Brain microvascular endothelial cell (primary cell): ENCODE results near the gene RPS6KA3.
"Not testable (repeated sequence)": the region's sequence is repeated elsewhere in the genome, so short reads cannot be mapped to it uniquely, and the experiment has no call there.

Experiments used
- DNase-seq: peaks from one replicate; pipeline ENCODE4 v3.0.0-alpha.2; 2020
- H3K27ac ChIP-seq: fragments of 250-450 bp; sonication (Bioruptor Pico); 2 replicates; pipeline ENCODE4 v1.5.1; 2020; ENCODE audit warnings: mild to moderate bottlenecking, moderate library complexity
- H3K27me3 ChIP-seq: fragments of 250-450 bp; sonication (Bioruptor Pico); replicated peaks from 2 replicates; pipeline ENCODE4 v1.5.1; 2020; ENCODE audit warnings: mild to moderate bottlenecking
- H3K36me3 ChIP-seq: fragments of 250-450 bp; sonication (Bioruptor Pico); replicated peaks from 2 replicates; pipeline ENCODE4 v1.5.1; 2020; ENCODE audit warnings: mild to moderate bottlenecking
- H3K4me3 ChIP-seq: 2 replicates; pipeline ENCODE4 v1.5.1; 2011; ENCODE audit warnings: low read depth, mild to moderate bottlenecking, control low read depth, low read length, moderate library complexity
- CTCF ChIP-seq: IDR thresholded peaks from 2 replicates; pipeline ENCODE4 v1.5.1; 2011; ENCODE audit warnings: low read depth, mild to moderate bottlenecking, moderate library complexity, low read length, control low read depth, inconsistent platforms; ENCODE audit errors: missing control alignments
- in situ Hi-C: cut with HindIII; loops from 2 replicates; pipeline ENCODE4 v1.10.0; 2017; ENCODE audit warnings: low sequenced_read_pairs, low pct_ligation_motif_present

The RPS6KA3 gene

GRCh38 chrX:20181598-20182329 is 84.9 kb downstream of the RPS6KA3 start:
- no peaks in the 10 kb centered on the region for H3K27me3 ChIP-seq
- H3K27ac ChIP-seq = no peak overlapping the region
- H3K36me3 ChIP-seq = no peaks in the 10 kb centered on the region
- TF ChIP-seq CTCF = no peak
- H3K4me3 ChIP-seq = no peak overlapping the region
- in situ Hi-C loops = no loop called here
- no peak for DNase-seq

- H3K4me3 ChIP-seq = no peak overlapping the region
- no peaks in the 10 kb centered on the region for H3K27me3 ChIP-seq
- no peak overlapping the region for H3K27ac ChIP-seq
- no peak for TF ChIP-seq CTCF
- in situ Hi-C loops = no loop called here
- no peak for DNase-seq
- H3K36me3 ChIP-seq = peaks cover 4% of the 10 kb centered on the region
These were observed 89.6 kb downstream of the RPS6KA3 start for GRCh38 chrX:20177093-20177492.

GRCh38 chrX:20173856-20174255 is 92.9 kb downstream of the RPS6KA3 start:
- no peak for DNase-seq
- H3K36me3 ChIP-seq = peaks cover 7% of the 10 kb centered on the region
- in situ Hi-C loops = no loop called here
- H3K27me3 ChIP-seq = no peaks in the 10 kb centered on the region
- no peak overlapping the region for H3K27ac ChIP-seq
- TF ChIP-seq CTCF = no peak
- no peak overlapping the region for H3K4me3 ChIP-seq

GRCh38 chrX:20173313-20173712 is 93.4 kb downstream of the RPS6KA3 start:
- no peak for TF ChIP-seq CTCF

GRCh38 chrX:20171887-20172286 is 94.8 kb downstream of the RPS6KA3 start:
- no peak overlapping the region for H3K4me3 ChIP-seq
- no peak for DNase-seq
- in situ Hi-C loops = no loop called here
- peaks cover 7% of the 10 kb centered on the region for H3K36me3 ChIP-seq
- TF ChIP-seq CTCF = no peak
- H3K27me3 ChIP-seq = no peaks in the 10 kb centered on the region
- H3K27ac ChIP-seq = no peak overlapping the region

More at GRCh38 chrX:20173313-20173712, 93.4 kb downstream of the RPS6KA3 start:
- DNase-seq = no peak
- H3K4me3 ChIP-seq = no peak overlapping the region
- H3K27me3 ChIP-seq = no peaks in the 10 kb centered on the region
- in situ Hi-C loops = no loop called here
- no peak overlapping the region for H3K27ac ChIP-seq
- H3K36me3 ChIP-seq = peaks cover 7% of the 10 kb centered on the region

- in situ Hi-C loops, H3K36me3 ChIP-seq, H3K27ac ChIP-seq, H3K27me3 ChIP-seq, H3K4me3 ChIP-seq, DNase-seq: not testable (repeated sequence)
These were observed 104.2 kb downstream of the RPS6KA3 start for GRCh38 chrX:20162516-20162915.
